NCI-H2081 (cell line): ENCODE measurements around the gene MAN1A1.
A peak's percentile ranks its signal among the peaks of the same experiment; 100 is the strongest.

Experiments
- DNase-seq, 2 experiments: peaks; one replicate each; lab custom pipeline; 2025; lab: John Stamatoyannopoulos, UW

The MAN1A1 gene

DNA sequence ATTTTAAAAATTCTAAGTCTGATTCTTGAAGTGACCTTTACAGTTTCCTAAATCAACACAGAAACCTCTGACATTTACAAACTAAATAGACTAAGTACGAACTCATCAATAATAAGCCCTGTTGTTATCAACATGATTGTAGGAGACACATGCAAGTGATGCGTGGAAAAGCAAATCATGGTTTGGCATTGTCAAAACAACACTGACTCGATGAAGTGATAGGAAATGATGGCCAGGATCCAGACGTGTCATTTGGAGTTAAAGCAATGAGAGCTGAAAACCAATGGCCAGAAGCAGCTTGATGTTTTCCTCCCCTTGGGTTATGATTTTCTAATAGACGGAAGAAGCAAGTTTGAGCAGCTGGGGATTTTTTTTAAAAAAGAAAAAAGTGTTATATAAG, 153.7 kb downstream of the MAN1A1 start:
- peak in 1 of 2 experiments; percentile 16 for DNase-seq

DNA sequence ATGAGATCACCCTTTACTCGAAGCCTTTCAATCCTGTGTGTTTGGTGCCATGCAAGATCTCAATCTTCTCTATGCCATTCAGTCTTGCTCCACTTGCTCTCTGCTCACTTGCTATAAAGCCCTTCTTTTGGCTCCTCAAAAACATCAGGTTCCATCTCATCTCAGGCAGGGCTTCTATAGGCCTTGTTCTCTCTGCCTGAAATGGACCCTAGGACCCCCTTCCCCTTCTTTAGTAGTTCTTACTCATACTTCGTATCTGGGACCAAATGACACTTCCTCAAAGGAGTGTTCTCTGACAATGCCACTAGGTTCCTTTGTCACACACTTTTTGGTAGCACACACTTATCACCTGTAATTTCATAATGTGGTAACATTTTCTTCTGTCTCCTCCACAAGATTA, 154.4 kb downstream of the MAN1A1 start:
- no peak for DNase-seq

DNA sequence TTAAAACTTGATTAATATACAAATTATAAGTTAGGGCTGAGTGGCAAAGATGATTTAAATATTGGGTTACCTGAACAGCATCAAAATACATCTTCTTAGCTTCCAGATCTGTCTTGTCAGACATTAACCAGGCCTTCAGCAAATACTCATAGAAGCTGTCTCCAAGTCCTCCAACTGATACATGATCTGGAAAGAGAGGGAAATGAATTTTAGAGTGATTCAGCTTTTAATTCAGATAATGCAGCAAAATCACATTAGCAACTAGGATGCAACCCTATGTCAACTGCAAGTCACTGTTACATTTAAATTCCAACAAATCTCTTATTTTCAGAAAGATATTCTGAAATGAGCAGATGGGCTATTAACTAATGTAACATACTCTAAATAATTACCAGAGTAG, 155.9 kb downstream of the MAN1A1 start:
- no peak for DNase-seq

DNA sequence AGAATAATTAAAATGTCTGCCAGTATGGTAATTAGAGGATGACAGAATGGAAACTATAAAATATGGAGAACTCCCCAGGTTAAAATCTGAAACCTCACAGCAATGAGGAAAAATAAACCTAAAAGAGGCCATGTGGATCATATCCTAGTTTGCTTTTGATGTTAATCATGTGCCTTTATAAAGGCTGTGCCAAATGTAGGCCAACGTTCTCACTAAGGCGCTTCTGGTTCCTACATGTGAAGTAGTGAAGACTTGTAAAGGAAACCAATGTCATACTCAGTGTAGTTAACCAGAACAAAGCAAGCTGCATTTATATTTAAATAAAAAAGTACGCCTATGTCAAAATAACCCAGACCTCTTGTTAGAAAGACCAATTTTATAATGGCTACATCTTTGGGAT, 157.4 kb downstream of the MAN1A1 start:
- no peak for DNase-seq

DNA sequence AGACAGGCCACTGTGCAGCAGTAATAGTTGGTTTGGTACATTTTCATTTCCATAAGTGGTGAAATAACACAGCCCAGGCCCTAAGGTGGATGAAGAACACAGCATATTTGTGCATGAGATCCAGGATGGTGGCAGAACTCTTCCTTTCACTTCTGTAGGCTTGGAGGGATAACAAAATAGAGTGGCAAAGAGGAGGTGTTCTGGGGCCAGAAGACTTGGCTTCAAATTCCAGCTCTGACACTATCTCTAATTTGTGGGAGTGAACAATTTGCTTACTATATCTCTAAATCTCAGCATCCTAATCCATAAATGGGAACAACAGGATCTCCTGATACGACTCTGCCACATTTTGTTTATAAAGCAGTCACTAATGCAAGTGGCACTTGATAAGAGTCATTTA, 159.4 kb downstream of the MAN1A1 start:
- DNase-seq: no peak

DNA sequence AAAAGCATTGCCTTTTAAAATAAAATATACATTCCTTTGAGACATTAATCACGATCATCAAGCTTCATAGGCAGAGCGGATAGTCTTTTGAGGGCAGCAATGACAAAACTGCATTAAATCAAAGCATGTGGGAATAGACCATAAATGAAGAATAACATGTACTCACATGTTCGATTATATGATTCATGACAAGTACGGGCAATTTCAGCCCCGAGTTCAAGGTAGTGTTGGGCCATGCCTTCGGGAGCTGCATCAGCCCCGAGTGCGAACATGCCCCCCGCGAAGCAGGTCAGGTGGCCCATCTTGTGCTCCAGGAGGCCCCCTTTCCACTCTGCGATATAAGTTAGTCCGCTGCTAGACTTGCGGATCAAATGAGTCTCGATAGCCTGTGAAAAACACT, 160.1 kb downstream of the MAN1A1 start:
- DNase-seq: no peak

DNA sequence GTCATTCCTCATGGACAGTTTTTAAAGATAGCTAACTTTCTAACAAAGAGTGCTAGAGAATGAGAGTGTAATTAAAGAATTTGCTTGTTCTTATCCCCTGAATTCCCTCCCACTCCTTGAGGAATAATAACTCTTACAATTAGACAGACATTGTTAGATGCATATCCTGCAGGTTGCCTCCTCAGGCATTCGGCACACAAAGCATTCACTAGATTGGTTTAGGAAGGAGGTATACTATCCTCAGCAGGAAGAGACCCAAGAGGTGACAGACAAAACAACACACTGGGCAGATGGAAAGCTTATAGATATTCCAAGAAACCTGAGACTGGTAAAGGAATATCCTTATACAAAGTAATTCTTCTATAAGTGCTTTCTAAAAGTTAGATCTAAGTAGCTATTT, 162.0 kb downstream of the MAN1A1 start:
- no peak for DNase-seq

DNA sequence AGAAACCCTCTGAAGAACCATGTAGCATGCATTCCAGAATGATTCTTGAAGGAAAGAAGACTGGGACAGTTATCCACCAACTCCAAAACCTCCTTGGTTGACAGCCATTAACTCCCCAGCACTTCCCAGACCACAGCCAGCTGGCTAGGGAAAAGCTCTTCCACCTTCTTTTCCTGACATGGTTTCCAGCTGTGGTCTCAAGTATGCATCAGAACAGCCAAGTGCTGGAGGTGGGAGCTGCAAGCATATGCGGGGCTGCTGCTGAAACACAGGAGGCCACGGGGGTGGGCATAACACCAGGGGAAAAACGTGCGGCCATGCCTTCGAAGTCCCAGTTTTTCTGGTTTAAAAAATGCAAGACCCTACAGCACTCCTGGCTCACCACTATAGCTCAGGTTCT, 163.1 kb downstream of the MAN1A1 start:
- DNase-seq: no peak

DNA sequence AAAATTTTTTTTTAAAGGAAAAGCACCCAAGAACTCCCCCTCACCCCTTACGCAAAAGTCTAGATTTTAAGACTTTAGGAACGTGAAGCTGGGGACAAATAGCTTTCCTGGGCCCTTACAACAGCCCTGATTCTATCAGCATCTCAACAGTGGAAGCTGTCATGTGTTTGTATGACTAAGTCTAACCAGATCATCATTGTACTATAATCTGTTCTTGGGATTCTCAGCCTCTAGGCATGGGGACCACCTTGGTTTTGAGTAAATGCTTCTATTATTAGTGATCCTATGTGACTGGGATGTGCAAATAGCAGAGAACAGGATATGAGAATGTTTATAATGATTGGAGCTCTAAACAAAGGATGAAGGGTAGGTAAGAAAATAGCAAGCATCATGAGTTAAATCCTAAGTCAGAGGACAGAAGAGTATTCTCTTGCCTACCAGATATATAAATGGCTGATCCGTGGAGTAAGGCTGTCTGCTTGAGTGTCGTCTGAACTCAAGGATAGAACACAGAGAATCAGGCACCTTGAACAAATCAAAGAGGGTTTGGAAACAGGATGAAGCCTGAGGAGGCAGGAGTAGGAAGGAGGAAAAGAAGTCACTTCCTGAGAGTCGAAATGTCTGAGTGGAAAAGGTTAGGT, 165.4 kb downstream of the MAN1A1 start:
- DNase-seq: no peak

DNA sequence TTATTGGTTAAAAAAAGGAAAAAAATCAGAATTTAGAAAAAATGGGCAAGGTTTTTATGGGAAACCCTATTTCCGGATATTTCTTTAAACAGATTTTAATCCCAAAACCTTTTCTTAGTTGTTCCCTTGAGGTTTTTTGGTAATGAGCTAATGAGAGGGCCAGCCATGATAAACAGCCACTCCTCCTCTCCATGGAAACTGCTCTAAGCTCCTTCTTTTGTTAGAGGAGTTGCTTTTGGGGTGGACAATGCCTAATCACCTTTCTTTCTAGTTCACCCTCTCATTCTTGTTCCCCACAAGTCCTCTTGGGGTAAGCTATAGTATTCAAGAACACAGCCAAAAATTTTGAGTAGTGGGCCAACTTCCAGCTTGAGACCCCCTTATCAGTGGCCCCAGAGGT, 166.1 kb downstream of the MAN1A1 start:
- DNase-seq: no peak

DNA sequence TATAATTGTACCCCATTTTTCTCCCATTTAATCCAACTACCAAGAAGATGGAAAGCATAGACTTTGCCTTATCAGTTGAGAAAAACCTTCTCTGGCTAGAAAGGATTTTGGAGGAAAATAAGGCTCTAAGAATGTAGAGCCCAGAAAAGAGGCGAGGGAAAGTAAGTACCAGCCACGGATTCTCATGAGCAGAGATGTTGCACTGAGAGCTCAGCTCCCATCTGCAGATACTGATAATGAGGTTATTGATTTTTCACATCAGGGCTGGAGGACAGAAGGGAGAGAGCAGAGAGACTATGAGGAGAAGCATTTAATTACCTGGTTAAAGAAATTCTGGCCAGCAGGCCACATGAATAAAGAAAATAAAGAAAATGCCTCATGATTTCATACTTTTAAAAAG, 166.7 kb downstream of the MAN1A1 start:
- DNase-seq: no peak

DNA sequence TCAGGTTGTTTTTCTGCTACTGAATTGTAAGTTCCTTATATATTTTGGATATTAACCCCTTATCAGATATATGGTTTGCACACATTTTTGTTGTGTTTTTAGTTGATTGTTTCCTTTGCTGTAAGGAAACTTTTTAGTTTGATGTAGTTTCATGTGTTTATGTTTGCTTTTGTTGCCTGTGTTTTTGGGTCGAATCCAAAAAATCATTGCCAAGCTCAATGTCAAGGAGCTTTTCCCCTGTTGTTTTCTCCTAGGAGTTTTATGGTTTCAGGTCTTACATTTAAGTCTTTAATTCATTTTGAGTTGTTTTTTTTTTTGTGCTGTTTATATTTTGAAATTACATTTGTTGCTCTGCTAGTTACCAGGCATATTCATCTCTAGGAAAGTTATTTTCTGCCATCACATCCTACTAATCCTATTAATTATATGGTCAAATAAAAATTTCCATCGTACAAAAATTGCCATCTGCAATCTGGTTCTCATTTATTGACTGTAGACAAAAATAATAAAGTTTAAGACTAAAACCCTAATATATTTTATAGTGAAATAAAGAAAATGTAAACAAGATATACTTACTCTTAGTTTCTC, 167.3 kb downstream of the MAN1A1 start:
- DNase-seq: no peak

DNA sequence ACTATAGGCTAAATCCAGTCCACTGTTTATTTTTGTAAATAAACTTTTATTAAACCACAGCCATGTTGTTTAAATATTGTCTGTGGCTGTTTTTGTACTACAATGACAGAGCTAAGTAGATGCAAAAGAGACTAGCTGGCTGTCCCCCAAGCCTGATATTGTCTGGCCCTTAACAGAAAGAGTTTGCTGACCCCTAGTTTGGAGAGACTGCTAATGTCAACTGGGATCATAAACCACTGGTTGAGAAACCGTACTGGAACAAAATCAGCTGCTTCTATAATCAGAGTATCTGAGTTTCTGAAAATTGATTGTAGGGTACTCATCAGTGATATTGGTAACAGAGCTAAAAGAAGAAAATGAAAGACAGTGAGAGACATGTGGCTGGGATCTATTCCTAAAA, 168.5 kb downstream of the MAN1A1 start:
- DNase-seq: no peak

DNA sequence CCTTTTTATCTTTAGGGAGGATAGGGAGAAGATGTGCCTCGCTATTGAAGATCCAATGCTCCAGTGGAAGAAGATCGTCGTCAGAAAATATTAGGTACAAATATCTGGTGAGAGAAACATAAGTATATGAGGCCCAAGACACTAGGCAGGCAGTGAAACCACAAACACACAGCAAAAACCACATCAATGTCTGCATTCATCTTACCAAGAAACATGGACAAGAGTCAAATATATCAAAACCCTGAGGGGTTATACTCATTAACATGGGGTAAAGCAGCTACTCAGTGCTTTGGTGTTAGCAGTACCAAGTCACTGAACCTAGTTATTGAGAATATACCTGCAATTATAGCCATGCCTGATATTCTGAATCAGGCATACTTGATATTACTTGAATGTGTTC, 169.7 kb downstream of the MAN1A1 start:
- no peak for DNase-seq

DNA sequence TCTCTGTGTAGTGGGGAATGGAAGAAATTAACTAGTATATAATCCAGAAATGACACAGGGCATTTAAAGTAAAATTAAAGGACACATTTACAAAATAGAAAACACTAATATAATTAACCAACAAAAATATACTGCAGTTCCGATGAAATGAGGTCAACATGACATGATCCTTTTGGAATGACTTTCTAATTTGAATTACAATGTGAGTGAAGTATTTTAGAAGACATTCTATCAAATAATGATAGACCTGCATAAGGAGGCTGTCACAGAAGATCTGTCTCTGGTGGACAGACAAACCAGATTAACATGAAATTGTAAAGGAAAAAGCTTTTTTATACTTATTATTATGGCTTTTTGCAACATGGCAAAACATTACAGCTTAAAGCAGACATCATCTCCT, 170.5 kb downstream of the MAN1A1 start:
- DNase-seq: no peak

DNA sequence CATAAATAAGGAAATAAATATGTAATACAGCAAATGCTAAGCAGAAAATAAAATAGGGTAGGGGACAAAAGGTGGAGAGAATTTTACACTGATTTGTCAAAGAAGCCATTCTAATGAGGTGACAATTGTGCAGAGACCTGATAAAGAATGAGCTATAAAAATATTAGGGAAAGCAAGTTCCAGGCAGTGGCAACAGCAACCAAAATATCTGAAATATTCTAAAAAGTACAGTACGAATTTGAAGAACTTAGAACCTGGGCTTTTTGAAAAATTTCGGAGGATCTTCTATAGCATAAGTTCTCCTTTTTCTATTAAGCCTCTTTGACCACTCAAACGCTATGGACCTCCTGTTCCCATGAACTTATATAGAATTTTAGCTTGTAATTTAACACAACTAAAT, 173.1 kb downstream of the MAN1A1 start:
- no peak for DNase-seq

DNA sequence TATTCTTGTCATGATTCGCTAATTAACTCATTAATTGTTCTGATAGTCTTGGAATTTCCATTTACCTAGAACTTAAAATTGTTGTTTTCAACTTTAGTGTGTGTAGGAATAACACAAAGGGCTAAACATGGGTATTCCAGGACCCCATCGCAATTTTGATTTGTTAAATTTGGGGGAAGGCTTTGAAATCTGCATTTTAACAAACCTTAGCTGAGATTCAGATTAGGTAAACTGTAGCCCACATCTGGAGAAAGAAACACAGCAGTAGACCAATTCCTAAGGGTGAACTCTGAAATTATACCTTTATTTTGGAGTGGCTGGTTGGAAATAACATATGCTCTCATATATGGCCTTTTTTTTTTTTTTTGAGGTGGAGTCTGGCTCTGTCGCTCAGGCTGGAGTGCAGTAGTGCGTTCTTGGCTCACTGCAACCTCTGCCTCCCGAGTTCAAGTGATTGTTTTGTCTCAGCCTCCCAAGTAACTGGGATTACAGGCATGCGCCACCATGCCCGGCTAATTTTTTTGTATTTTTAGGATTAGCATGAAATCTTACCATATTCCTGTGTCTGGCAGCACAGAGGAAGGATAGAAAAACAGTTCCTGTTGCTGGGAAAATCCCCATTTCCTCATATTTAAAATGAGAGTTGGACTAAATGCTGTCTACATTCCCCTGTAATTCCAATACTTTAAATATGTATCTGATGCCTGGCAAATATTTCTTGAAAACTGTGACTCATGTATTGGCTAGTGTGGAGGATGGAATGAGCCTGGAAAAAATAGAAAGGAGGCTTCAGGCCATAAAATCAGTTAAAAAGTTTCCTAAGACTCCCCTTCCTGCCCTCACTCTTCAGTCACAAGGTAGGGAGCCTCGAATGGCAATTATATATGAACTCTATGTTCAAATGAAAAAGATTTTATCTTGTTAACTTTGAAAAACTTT, 174.4 kb downstream of the MAN1A1 start:
- DNase-seq: no peak

DNA sequence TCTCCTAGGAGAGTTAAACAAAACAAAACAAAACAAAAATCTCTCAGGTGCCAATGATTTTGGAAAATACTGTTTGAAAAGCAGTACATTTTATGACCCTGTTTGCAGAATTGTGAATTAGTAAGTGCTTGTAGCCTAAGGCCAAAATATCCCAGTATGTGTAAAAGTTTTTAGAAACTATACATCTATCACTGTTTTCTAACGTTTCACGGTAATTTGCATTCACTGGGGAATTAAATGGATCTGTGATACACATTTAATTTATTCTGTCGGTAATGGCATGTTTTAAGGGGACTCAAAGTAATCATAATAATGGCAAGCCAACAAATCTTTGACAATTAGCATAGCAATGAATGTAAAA, 175.5 kb downstream of the MAN1A1 start:
- DNase-seq: no peak

DNA sequence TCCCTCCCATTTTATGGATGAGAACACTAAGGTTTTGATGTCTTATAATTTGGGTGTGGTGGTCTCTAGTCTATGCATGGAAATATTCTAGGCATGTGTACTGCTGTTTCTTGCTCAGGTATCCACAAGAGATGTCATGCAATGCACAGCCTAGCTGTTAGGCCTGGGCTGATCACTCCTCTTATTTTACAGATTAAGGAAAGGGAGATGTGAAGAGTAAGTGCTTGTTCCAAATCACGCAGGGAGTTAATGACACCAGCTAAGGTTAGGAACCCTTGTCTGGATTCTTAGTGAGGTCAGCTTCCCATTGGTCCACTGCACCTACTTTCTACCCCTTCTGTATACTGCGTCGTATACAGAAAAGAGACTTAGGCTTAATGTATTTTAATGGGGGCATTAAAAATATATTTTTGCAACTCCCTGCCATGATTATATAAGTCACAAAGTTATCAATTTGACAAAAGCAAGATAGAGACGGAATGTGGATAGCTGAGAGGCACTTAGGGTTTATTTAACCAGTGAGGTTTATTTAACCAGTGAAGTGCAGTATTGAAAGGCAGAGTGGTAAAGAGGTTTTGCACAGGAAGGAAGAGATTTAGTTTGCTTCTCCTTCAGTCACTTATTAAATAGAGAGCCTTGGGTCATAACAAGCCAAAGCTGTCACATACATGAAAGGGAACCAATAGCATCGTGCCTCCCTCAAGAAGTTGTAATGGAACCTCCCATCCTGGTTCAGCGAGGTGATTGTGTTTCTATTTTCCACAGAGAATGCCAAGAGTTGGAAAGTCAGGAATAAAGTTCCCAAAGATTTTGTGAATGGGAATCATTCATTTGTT, 176.1 kb downstream of the MAN1A1 start:
- DNase-seq: no peak

DNA sequence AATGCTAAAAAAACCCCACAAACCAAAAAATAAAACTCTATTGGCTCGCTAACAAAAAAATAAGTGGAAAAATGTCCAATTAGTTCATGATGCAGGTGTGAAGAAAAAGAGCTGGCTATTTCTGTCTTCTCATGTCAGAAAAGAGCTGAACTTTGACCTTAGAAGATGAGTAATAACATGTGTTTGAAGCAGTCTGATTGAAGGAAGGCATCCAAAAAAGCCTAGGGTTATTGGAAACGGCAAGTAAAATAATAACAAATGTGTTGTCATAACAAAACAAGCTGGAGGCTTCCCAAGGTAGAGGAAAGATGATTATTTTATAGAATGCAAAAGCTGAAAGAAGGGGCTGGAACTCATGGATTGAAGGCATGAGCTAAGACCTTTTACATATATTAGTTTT, 176.7 kb downstream of the MAN1A1 start:
- DNase-seq: no peak

DNA sequence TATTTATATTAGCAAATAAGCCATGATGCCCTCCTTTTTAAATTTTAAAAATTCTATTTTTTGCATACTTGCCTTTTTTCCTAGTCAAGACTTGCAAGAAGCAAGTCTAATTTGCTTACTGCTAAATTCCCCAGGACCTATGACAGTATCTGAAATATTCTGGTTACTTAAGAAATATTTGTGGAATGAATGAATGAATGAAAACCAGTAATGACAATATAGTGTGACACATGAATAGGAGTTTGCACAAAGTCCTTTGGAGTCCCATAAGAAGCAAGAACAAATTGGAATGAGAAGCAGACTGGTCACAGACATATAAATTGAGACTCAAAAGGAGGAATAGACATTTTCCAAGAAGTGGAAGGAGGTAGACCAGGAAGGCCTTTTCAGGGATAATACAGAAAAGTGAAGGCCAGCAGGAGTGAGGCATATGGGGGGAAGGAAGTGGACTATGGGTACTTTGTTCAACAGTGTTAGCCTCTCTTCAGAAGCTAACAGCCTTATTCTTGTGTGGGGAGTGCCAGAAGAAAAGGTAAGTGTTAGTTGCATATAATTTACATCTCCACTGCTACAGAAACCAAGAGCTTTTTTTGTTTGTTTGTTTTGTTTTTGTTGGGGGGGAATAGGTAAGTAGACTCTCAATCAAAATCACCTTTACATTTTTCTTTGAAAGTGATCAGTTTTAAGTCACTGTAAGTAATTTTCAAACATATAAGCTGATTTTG, 177.5 kb downstream of the MAN1A1 start:
- DNase-seq: no peak
